HG03159 (cell line): ENCODE measurements around the gene PILRB.
A peak's percentile ranks its signal among the peaks of the same experiment; 100 is the strongest.
"Not testable (repeated sequence)": the region's sequence is repeated elsewhere in the genome, so short reads cannot be mapped to it uniquely, and the experiment has no call there.

Source experiments
- ATAC-seq: cut with Tn5 transposase; IDR thresholded peaks from one replicate; pipeline ENCODE4 v1.9.1; 2021; ENCODE audit warnings: mild to moderate bottlenecking, moderate library complexity; ENCODE audit not compliant: unreplicated experiment

PILRB gene

DNA sequence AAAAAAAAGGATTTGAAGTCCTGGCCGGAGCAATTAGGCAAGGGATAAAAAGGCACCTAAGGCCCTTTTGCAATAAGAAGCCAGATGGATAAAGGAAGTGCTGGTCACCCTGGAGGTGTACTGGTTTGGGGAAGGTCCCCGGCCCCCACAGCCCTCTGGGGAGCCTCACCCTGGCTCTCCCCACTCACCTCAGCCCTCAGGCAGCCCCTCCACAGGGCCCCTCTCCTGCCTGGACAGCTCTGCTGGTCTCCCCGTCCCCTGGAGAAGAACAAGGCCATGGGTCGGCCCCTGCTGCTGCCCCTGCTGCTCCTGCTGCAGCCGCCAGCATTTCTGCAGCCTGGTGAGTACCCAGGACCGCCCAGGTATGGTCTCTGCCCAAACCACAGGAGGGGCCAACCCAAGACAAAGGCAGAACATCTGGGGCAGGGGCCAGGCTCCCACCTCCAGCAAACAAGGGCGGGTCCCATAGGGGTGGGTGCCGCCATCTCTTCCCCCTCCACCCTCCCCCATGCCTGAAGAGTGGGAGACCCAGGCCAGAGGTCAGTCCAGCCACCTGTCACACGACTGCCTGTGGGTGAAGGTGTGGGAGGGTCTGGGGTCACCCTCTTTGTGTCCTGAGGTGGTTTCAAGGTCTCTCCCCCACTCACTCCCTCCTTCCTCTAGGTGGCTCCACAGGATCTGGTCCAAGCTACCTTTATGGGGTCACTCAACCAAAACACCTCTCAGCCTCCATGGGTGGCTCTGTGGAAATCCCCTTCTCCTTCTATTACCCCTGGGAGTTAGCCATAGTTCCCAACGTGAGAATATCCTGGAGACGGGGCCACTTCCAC is at the start of gene PILRB:
Gene PILRB (plus strand): TSS at position 91 of the 830 bp plus-strand sequence. CDS start 186 bp downstream, at position 277.
- no peak for ATAC-seq

DNA sequence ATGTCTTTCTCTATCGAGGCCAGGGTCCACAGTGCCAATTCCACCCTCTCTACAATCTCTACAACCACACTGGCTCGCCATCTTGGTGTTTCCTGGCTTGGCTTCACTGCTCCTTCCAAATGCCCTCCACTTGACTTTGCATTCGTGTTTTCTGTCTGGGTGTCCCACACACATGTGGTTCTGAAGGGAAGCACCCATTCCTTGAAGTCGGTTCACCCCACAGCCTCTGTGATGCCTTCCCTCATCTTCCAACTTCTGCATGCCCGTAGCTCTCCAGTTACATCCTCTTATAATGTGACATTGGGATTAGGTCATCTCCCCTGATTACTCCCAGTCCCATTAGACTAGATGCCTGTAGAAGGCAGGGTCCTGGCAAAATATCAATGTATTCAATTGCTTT is 39.6 kb upstream of the PILRB start:
- ATAC-seq = not testable (repeated sequence)

DNA sequence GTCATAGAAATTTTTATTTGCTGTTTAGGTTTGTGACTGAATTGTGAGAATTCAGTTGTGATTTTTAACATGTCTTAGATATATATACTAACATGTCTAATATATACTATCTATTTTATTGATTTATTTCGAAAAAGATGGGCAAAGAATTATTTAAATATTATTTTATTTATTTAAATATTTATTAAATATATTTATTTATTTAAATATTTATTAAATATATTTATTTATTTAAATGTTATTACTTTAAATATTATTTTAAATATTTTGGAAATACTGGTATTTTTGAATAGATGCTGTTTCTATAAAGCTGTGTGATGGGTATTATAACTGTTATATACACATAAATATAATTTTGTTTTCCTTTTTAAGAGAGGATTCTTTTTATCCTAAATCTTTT is 36.3 kb upstream of the PILRB start:
- not testable (repeated sequence) for ATAC-seq

DNA sequence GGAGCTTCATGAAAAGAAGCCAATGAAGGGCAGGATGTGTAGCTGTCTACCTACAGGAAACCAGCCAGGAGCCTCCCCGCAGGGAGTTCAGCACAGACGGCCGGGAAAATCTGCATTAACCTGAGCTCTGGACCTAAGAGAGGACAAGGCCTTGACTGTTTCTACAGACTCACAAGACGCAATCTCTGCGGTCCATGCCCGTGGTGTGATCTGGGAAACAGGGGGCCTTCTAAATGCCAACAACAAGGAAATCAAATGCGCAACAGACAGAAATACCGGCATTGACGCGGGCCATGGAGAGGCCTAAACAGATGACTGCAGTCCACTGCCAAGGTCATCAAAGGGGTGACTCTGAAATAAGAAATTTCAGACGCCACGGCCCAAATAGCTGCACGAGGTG is 33.7 kb upstream of the PILRB start:
- ATAC-seq = not testable (repeated sequence)

DNA sequence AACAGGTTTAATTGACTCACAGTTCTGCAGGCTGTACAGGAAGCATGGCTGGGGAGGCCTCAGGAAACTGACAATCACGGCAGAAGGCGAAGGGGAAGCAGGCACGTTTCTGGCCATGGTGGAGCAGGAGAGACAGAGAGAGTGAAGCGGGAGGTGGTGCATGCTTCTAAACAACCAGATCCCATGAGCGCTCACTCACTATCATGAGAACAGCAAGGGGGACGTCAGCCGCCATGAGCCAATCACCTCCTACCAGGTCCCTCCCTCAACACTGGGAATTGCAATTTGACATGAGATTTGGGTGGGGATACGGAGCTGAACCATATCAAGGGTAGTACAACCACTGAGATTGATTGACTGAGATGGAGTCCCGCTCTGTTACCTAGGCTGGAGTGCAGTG is 32.2 kb upstream of the PILRB start:
- ATAC-seq = not testable (repeated sequence)

DNA sequence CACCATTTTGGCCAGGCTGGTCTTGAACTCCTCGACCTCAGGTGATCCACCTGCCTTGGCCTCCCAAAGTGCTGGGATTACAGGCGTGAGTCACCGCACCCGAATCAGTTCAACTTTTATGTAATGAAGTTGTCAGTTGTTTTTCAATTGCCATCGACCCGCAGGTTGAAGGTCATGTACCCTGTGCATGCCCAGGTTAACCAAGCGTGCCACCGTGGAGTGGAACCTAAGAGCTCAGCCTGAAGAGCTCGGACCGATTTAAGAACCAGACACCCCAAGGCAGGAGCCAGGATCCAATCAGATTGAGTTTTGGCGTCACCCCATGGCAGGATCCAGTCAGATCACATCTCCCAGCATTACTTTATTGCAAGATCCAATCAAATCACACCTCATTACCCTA is 31.0 kb upstream of the PILRB start:
- ATAC-seq = not testable (repeated sequence)

DNA sequence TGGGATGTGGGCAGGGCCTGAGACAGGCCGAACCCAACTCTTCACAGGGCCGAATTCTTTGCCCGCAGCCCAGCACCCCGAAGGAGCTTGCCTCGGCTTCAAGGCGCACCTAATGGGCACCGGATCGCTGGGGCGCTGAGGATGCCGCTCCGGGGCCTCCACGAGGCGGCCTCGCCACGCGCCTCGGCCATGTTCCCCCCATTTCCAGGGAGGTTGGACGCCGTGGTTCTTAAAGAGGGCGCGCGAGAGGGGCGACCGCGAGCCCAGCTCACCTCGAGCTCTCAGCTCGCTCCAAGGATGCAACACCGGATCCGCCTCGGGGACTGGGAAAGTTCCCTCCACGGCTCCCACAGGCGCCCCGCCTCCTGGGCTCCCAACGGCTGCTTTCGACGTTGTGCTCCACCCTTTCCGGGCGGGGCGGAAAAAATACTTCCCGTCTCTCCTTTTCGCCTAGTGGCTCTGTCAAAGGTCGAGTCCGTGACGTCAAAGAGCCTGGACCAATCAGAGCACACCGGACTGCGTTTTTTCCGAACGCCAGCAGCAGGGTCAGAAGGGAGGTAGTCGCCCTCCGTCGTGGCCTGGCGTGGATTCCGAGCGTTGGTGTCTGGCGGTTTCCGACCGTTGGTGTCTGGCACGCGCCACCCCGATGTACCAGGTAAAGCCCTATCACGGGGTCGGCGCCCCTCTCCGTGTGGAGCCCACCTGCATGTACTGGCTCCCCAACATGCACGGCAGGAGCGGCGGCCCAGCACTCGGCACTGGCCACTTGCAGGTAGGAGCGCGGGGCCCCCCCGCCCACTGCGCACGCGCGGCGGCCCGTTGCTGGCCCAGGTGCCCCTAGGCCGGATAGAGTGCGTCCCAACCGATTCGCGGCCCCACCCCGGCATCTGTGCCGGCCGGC is 22.1 kb upstream of the PILRB start:
- peak; percentile 94 for ATAC-seq

DNA sequence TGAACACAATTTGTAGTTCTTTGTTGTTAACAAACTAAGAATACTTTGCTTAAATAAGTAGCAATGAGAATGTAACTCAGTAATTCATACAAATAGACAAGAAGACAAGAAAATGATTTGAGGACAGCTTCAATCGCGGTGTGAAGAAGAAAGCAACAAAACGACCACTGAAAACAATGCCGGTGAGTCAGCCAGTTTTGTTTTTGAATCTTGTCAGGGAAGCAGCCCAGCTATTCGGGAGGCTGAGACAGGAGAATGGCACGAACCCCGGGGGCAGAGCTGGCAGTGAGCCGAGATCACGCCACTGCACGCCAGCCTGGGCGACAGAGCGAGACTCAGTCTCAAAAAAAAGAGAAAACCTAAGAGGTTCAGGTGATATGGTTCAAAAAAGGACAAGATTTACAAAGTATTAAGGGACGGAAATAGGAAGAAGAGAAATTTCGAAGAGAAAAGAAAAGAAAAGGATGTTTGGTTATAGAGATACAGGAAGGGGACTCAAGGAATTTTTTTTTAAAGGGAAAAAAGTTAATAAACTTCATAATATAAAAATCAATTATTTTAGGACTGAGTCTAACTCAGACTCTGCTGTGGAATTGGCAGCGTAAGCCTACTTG is 19.7 kb upstream of the PILRB start:
- ATAC-seq = not testable (repeated sequence)

DNA sequence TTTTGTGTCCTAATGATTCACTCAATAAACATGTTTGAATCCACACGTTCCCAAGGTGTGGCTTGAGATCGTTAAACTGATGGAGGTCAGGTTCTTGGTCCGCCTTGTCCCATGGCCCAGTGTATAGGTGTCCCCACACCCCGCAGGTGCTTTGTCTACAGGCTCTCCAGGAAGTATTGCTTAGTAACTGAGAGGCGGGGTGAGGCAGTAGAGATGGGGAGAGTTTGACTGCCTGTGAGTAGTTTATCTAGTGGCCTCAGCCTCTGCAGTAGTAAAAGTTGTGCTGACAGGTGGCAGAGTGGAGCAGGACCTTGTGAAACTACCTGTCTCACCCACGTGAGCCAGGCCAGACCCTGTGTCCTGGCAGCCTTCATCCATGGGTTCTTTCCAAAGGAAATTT is 16.6 kb upstream of the PILRB start:
- not testable (repeated sequence) for ATAC-seq

DNA sequence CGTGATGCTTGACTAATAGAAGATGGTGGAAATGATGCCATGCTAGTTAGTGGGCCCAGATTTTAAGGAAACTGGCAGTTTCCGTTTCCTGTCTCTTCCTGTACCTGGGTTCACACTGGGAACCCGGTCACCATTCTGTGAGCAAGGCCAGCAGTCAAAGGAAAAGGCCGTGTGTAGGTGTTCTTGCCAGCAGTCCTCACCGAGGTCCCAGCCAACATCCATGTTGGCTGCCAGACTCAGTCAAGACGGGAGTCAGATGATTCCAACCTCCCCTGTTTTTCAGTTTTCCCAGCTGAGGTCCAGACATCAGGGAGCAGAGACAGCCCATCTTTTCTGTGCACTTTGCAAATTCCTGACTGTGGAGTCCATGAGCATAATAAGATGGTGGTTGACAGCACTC is 15.2 kb upstream of the PILRB start:
- no peak for ATAC-seq

DNA sequence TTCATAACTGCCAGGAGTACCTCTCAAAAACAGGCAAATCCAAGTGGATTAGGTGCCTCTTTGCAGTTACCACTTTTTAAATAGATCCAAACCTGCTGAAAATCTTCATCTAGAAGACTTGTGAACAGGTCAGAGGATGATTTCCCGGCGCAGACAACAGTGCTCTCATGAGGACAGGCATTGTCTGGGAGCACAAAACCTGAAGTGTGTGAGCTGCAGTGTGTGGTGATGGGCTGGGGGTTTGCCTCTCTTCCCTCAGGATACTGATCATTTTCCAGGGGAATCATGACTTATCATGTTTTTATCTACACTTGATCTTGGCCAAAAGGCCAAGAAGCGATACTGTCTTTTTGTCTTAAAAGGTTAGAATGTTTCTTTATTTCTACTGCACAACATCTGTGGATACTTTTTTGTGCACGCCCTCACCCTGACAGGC is 13.8 kb upstream of the PILRB start:
- ATAC-seq = peak; percentile 9

DNA sequence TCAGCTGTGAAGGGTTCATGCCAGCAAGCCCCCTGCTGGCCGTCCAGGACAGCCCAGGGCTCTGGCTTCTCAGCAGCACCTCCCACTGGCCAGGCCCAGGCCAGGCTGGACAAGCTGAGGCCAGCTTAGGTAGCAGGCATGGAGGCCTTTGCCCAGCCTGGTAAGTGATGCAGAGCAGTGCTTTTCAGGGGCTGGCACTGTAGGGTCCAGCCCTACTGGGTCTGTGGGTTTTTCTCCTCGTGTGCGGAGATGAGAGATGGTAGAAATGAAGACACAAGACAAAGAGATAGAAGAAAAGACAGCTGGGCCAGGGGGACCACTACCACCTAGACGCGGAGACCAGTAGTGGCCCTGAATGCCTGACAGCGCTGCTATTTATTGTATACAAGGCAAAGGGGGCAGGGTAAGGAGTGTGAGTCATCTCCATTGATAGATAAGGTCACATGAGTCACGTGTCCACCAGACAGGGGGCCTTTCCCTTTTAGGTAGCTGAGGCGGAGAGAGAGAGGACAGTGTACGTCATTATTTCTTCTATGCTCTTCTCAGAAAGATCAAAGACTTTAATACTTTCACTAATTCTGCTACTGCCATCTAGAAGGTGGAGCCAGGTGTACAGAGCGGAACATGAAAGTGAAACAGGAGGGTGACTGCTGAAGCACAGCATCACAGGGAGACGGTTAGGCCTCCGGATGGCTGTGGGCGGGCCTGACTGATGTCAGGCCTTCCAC is 13.2 kb upstream of the PILRB start:
- peak; percentile 72 for ATAC-seq

DNA sequence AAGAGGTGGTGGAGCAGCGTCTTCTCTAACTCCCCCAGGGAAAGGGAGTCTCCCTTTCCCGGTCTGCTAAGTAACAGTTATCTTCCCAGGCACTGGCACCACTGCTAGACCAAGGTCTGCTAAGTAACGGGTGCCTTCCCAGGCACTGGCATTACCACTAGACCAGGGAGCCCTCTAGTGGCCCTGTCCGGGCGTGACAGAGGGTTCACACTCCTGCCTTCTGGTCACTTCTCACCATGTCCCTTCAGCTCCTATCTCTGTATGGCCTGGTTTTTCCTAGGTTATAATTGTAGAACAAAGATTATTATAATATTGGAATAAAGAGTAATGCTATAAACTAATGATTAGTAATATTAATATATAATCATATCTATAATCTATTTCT is 12.6 kb upstream of the PILRB start:
- ATAC-seq = peak; percentile 31

DNA sequence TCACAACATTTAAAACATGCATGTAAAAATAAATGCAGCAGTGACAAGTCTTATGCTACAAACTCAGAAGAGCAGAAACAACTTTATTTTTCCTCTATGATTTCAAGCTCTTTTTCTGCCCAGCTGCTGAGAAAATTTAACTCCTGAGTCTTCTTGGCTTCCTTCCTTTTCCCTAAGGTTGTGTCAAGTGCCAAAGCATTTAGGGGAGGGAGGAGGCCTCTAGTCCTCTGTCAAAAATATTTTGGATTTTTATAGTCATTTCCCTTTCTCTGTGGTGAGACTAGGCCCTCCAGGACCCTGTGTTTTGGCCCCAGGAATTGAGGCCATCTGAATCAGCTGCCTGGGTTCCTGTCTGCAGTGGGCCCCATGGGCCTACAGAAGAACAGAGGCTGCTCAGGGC is 11.0 kb upstream of the PILRB start:
- no peak for ATAC-seq

DNA sequence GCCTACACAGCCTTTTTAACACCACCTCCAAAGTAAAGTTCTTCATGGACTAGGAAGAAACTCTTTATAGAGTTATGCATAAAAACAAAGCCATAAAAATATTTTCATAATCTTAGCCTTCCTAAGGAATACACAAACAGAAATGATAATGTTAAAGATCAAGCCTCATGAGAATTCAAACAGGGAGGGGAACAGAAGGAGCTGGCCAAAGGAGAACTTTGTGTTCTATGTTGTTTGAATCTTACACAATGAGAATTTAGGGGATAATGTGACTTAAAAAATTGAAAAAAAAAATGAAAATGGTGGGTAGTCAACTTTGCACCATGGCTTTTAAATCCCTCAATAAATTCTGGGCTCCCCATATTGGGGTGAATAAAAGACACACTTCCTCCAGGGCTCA is 9.1 kb upstream of the PILRB start:
- ATAC-seq = no peak

DNA sequence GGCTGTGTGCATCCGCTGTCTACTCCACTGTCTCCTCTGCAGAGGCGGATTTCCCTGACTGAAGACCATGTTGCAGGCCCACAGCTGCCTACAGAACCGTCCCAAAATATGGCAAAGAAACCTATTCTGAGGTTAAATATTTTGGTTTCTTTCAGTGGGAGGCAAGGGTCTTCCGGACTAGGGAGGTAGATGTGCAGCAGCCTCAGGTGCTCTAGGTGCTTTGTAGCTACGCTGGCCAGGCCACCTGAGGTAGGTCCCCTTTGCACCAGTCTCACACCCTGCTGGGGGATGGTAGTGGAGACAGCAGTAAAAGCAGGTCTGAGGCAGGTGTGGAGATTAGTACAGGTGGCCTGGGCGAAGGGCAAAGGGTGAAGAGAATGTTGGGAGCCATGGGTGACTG is 8.2 kb upstream of the PILRB start:
- ATAC-seq = no peak

DNA sequence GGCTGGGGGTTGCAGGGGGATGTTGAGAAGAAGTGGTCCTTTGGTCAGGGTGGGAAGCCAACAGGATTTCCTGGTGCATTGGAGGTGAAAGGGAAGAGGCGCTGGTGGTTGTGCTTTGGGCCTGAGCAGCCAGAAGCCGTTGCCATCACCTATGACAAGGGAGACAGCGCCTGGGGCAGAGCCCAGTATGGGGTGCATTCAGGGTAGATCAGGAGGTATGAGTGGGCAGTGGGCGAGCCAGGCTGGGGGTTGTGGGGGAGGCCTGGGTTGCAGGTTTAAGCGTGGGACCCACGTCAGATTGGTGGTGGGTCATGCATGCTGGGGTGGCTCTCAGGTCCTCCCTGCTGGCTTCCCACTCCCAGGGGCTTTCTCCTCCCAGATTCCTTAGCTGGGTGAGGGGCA is 6.3 kb upstream of the PILRB start:
- ATAC-seq = no peak

DNA sequence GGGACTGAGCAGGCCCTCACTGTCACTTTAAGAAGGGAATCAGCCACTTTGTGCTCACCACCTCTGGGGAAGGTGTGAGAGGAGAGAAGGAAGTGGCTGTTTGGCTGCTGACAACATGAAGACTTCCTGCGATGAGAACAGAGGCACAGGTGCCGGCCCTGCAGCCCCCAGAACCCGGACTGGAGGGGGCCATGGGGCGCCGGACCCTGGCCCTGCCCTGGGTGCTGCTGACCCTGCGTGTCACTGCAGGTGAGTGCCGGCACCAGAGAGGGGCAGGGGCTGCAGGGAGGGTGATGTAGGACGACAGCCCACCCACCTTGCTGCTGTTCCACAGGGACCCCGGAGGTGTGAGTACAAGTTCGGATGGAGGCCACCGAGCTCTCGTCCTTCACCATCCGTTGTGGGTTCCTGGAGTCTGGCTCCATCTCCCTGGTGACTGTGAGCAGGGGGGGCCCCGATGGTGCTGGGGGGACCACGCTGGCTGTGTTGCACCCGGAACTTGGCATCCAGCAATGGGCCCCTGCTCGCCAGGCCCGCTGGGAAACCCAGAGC is 5.6 kb upstream of the PILRB start:
- not testable (repeated sequence) for ATAC-seq

DNA sequence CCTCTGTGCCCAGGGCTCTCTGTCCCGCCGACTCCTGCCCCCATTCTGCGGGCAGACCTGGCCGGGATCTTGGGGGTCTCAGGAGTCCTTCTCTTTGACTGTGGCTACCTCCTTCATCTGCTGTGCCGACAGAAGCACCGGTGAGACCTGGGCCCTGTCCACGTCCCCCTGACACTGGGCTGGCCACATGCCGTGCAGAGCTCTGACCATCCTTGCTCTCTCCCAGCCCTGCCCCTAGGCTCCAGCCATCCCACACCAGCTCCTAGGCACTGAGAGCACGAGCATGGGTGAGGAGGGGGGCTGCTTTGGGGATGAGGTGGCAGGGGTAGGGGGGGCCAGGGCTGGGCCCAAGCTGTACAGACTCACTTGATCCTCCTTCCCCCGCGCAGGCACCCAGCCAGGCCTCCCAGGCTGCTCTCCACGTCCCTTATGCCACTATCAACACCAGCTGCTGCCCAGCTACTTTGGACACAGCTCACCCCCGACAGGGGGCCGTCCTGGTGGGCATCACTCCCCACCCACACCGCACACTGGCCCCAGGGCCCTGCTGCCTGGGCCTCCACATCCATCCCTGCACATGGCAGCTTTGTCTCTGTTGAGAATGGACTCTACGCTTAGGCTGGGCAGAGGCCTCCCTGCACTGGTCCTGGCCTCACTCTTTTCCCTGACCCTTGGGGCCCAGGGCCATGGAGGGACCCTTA is 4.8 kb upstream of the PILRB start:
- no peak for ATAC-seq
